Activated gamma-delta T cell treated with anti-CD3 and anti-CD28 coated beads, Interleukin-2, amount 50 U/mL, for 16 hours (primary cell): Measurements from ENCODE around the gene SETD2.

Source experiments
- DNase-seq: peaks from one replicate; pipeline ENCODE4 v3.0.0-alpha.2; 2020; ENCODE audit warnings: low read depth

Gene SETD2

GRCh38 chr3:46998121-46998851, 165.6 kb downstream of the SETD2 start:
- peak; percentile 61 for DNase-seq

GRCh38 chr3:46997453-46998091, 166.3 kb downstream of the SETD2 start:
- no peak for DNase-seq

- no peak for DNase-seq
These were observed 167.0 kb downstream of the SETD2 start for GRCh38 chr3:46996689-46997452.

GRCh38 chr3:46995901-46996562, 167.9 kb downstream of the SETD2 start:
- no peak for DNase-seq

GRCh38 chr3:46994801-46995731, 168.8 kb downstream of the SETD2 start:
- no peak for DNase-seq

- DNase-seq, result no peak
These were observed 169.9 kb downstream of the SETD2 start for GRCh38 chr3:46993986-46994385.

- no peak for DNase-seq
These were observed 170.6 kb downstream of the SETD2 start for GRCh38 chr3:46993292-46993691.

GRCh38 chr3:46992231-46992630, 171.7 kb downstream of the SETD2 start:
- DNase-seq, result no peak

GRCh38 chr3:46991406-46992165, 172.3 kb downstream of the SETD2 start:
- no peak for DNase-seq

GRCh38 chr3:46990573-46991374, 173.1 kb downstream of the SETD2 start:
- no peak for DNase-seq

- no peak for DNase-seq
These were observed 174.6 kb downstream of the SETD2 start for GRCh38 chr3:46989146-46989810.

GRCh38 chr3:46988616-46989015, 175.3 kb downstream of the SETD2 start:
- no peak for DNase-seq

- peak; percentile 77 for DNase-seq
These were observed 176.0 kb downstream of the SETD2 start for GRCh38 chr3:46987743-46988401.

GRCh38 chr3:46987319-46987742, 176.6 kb downstream of the SETD2 start:
- no peak for DNase-seq

GRCh38 chr3:46986782-46987310, 177.1 kb downstream of the SETD2 start:
- DNase-seq, result no peak

GRCh38 chr3:46986055-46986730, 177.7 kb downstream of the SETD2 start:
- DNase-seq, result no peak

- no peak for DNase-seq
These were observed 178.3 kb downstream of the SETD2 start for GRCh38 chr3:46985588-46985987.
